ENCODE results near the gene FOXC2. TPM values are rescaled to one million over a fixed set of nuclear protein-coding genes. Genes with fewer than 3 reads are reported as not detected.

The FOXC2 gene
- total RNA-seq, 5 donors from 2014 or later (not counting 1 experiment from before 2014, with no cell fraction given): not detected

GRCh38 chr16:86537486-86537885 lies 29.1 kb upstream of the FOXC2 start:
- WGBS (ENCODE audit: insufficient coverage): 97% methylated on average over 4 of the region's 4 CpGs
- peaks cover 38% of the 10 kb centered on the region for H3K36me3 Mint-ChIP-seq
- H3K4me1 ChIP-seq (ENCODE audit: control insufficient read depth in 1 of 2, extremely low read depth in 1 of 2, insufficient read depth in 2 of 2, low read length in 2 of 2): no peaks in the 10 kb centered on the region
- no peak overlapping the region for H3K27ac Mint-ChIP-seq
- no peak overlapping the region for H3K4me3 ChIP-seq (ENCODE audit: control insufficient read depth in 1 of 2, extremely low read depth in 1 of 2, low read length in 1 of 2)
- H3K27me3 ChIP-seq (replicated peaks in 1 of 2; ENCODE audit: control insufficient read depth in 2 of 2, extremely low read depth in 1 of 2, insufficient read depth in 2 of 2, low read length in 1 of 2): no peaks in the 10 kb centered on the region
- H3K4me1 Mint-ChIP-seq: no peaks in the 10 kb centered on the region
- POLR2A ChIA-PET: no interaction called here
- peaks cover 18 to 55% of the 10 kb centered on the region in 2 donors for H3K36me3 ChIP-seq (ENCODE audit: control insufficient read depth in 2 of 2, extremely low read depth in 1 of 2, insufficient read depth in 1 of 2, low read length in 1 of 2)
- H3K9me3 Mint-ChIP-seq: no peaks in the 10 kb centered on the region
- H3K9me3 ChIP-seq: no peaks in the 10 kb centered on the region
- CTCF ChIA-PET: no interaction called here
- DNase-seq: no peak
- no peak overlapping the region for H3K27ac ChIP-seq (ENCODE audit: low read length)
- no peak overlapping the region for H3K4me3 Mint-ChIP-seq
- no peaks in the 10 kb centered on the region for H3K27me3 Mint-ChIP-seq
- ATAC-seq (replicated peaks in 1 of 4): no peak

- H3K27ac ChIP-seq (ENCODE audit: low read length): no peak overlapping the region
- Mint-ChIP-seq H3K4me3 (no peak overlapping the region), H3K27ac (no peak overlapping the region), H3K4me1 (no peaks in the 10 kb centered on the region), H3K9me3 (no peaks in the 10 kb centered on the region), H3K27me3 (no peaks in the 10 kb centered on the region), H3K36me3 (peaks cover 46% of the 10 kb centered on the region)
- no peak overlapping the region for H3K4me3 ChIP-seq (ENCODE audit: control insufficient read depth in 1 of 2, extremely low read depth in 1 of 2, low read length in 1 of 2)
- no peaks in the 10 kb centered on the region for H3K9me3 ChIP-seq
- H3K36me3 ChIP-seq (ENCODE audit: control insufficient read depth in 2 of 2, extremely low read depth in 1 of 2, insufficient read depth in 1 of 2, low read length in 1 of 2): peaks cover 18 to 63% of the 10 kb centered on the region in 2 donors
- no peak for ATAC-seq (replicated peaks in 1 of 4)
- H3K27me3 ChIP-seq (replicated peaks in 1 of 2; ENCODE audit: control insufficient read depth in 2 of 2, extremely low read depth in 1 of 2, insufficient read depth in 2 of 2, low read length in 1 of 2): no peaks in the 10 kb centered on the region
- ChIA-PET POLR2A (no interaction called here), CTCF (no interaction called here)
- H3K4me1 ChIP-seq (ENCODE audit: control insufficient read depth in 1 of 2, extremely low read depth in 1 of 2, insufficient read depth in 2 of 2, low read length in 2 of 2): no peaks in the 10 kb centered on the region
- 92% methylated on average over 15 of the region's 17 CpGs for whole genome bisulfite sequencing (ENCODE audit: insufficient coverage)
- DNase-seq: no peak
Measured at GRCh38 chr16:86538196-86538780, 28.3 kb upstream of the FOXC2 start.

- H3K4me3 Mint-ChIP-seq: no peak overlapping the region
- ChIA-PET POLR2A (no interaction called here), CTCF (no interaction called here)
- Histone ChIP-seq H3K4me3 (ENCODE audit: control insufficient read depth in 1 of 2, extremely low read depth in 1 of 2, low read length in 1 of 2) (no peak overlapping the region), H3K9me3 (no peaks in the 10 kb centered on the region), H3K27me3 (replicated peaks in 1 of 2; ENCODE audit: control insufficient read depth in 2 of 2, extremely low read depth in 1 of 2, insufficient read depth in 2 of 2, low read length in 1 of 2) (no peaks in the 10 kb centered on the region), H3K27ac (ENCODE audit: low read length) (no peak overlapping the region), H3K4me1 (ENCODE audit: control insufficient read depth in 1 of 2, extremely low read depth in 1 of 2, insufficient read depth in 2 of 2, low read length in 2 of 2) (no peaks in the 10 kb centered on the region), H3K36me3 (ENCODE audit: control insufficient read depth in 2 of 2, extremely low read depth in 1 of 2, insufficient read depth in 1 of 2, low read length in 1 of 2) (peaks cover 32 to 74% of the 10 kb centered on the region in 2 donors)
- no peaks in the 10 kb centered on the region for H3K9me3 Mint-ChIP-seq
- 97% methylated on average over 5 of the region's 6 CpGs for WGBS (ENCODE audit: insufficient coverage)
- H3K27me3 Mint-ChIP-seq: no peaks in the 10 kb centered on the region
- ATAC-seq (replicated peaks in 1 of 4) (no peak), DNase-seq (no peak)
- H3K4me1 Mint-ChIP-seq: peaks cover 0 to 4% (median 0%) of the 10 kb centered on the region in 3 donors
- H3K36me3 Mint-ChIP-seq: peaks cover 68% of the 10 kb centered on the region
- no peak overlapping the region for H3K27ac Mint-ChIP-seq
Measured at GRCh38 chr16:86540894-86541293, 25.7 kb upstream of the FOXC2 start.

GRCh38 chr16:86541560-86541959 lies 25.1 kb upstream of the FOXC2 start:
- Mint-ChIP-seq H3K9me3 (no peaks in the 10 kb centered on the region), H3K4me3 (no peak overlapping the region), H3K4me1 (peaks cover 0 to 4% (median 0%) of the 10 kb centered on the region in 3 donors), H3K36me3 (peaks cover 75% of the 10 kb centered on the region), H3K27me3 (no peaks in the 10 kb centered on the region), H3K27ac (no peak overlapping the region)
- H3K4me1 ChIP-seq (ENCODE audit: control insufficient read depth in 1 of 2, extremely low read depth in 1 of 2, insufficient read depth in 2 of 2, low read length in 2 of 2): no peaks in the 10 kb centered on the region
- DNase-seq (no peak), ATAC-seq (replicated peaks in 1 of 4) (no peak)
- POLR2A ChIA-PET: no interaction called here
- H3K27ac ChIP-seq (ENCODE audit: low read length): no peak overlapping the region
- CTCF ChIA-PET: no interaction called here
- H3K9me3 ChIP-seq: no peaks in the 10 kb centered on the region
- peaks cover 33 to 78% of the 10 kb centered on the region in 2 donors for H3K36me3 ChIP-seq (ENCODE audit: control insufficient read depth in 2 of 2, extremely low read depth in 1 of 2, insufficient read depth in 1 of 2, low read length in 1 of 2)
- no peak overlapping the region for H3K4me3 ChIP-seq (ENCODE audit: control insufficient read depth in 1 of 2, extremely low read depth in 1 of 2, low read length in 1 of 2)
- no peaks in the 10 kb centered on the region for H3K27me3 ChIP-seq (replicated peaks in 1 of 2; ENCODE audit: control insufficient read depth in 2 of 2, extremely low read depth in 1 of 2, insufficient read depth in 2 of 2, low read length in 1 of 2)
- WGBS (ENCODE audit: insufficient coverage): 96% methylated on average over 5 of the region's 11 CpGs

- H3K27me3 Mint-ChIP-seq: no peaks in the 10 kb centered on the region
- no peak overlapping the region for H3K27ac Mint-ChIP-seq
- no peak overlapping the region for H3K4me3 Mint-ChIP-seq
- H3K4me1 Mint-ChIP-seq: peaks cover 0 to 4% (median 0%) of the 10 kb centered on the region in 3 donors
- DNase-seq (no peak), ATAC-seq (replicated peaks in 1 of 4) (no peak)
- H3K9me3 Mint-ChIP-seq: no peaks in the 10 kb centered on the region
- WGBS (ENCODE audit: insufficient coverage): 91% methylated on average over 11 of the region's 21 CpGs
- peaks cover 78% of the 10 kb centered on the region for H3K36me3 Mint-ChIP-seq
- H3K27me3 ChIP-seq (replicated peaks in 1 of 2; ENCODE audit: control insufficient read depth in 2 of 2, extremely low read depth in 1 of 2, insufficient read depth in 2 of 2, low read length in 1 of 2): no peaks in the 10 kb centered on the region
- no peaks in the 10 kb centered on the region for H3K4me1 ChIP-seq (ENCODE audit: control insufficient read depth in 1 of 2, extremely low read depth in 1 of 2, insufficient read depth in 2 of 2, low read length in 2 of 2)
- ChIA-PET CTCF (no interaction called here), POLR2A (no interaction called here)
- H3K36me3 ChIP-seq (ENCODE audit: control insufficient read depth in 2 of 2, extremely low read depth in 1 of 2, insufficient read depth in 1 of 2, low read length in 1 of 2): peaks cover 31 to 82% of the 10 kb centered on the region in 2 donors
- H3K27ac ChIP-seq (ENCODE audit: low read length): no peak overlapping the region
- H3K9me3 ChIP-seq: no peaks in the 10 kb centered on the region
- H3K4me3 ChIP-seq (ENCODE audit: control insufficient read depth in 1 of 2, extremely low read depth in 1 of 2, low read length in 1 of 2): no peak overlapping the region
Measured at GRCh38 chr16:86542756-86543750, 23.6 kb upstream of the FOXC2 start.

GRCh38 chr16:86545481-86545880 lies 21.1 kb upstream of the FOXC2 start:
- POLR2A ChIA-PET: no interaction called here
- H3K36me3 Mint-ChIP-seq: peaks cover 70% of the 10 kb centered on the region

More at GRCh38 chr16:86545481-86545880, 21.1 kb upstream of the FOXC2 start:
- H3K27ac Mint-ChIP-seq: no peak overlapping the region
- H3K9me3 ChIP-seq: no peaks in the 10 kb centered on the region
- H3K36me3 ChIP-seq (ENCODE audit: control insufficient read depth in 2 of 2, extremely low read depth in 1 of 2, insufficient read depth in 1 of 2, low read length in 1 of 2): peaks cover 21 to 69% of the 10 kb centered on the region in 2 donors
- 85% methylated on average over 10 of the region's 12 CpGs for WGBS (ENCODE audit: insufficient coverage)
- DNase-seq (no peak), ATAC-seq (replicated peaks in 1 of 4) (no peak)
- H3K4me1 Mint-ChIP-seq: peaks cover 0 to 4% (median 0%) of the 10 kb centered on the region in 3 donors
- H3K4me3 ChIP-seq (ENCODE audit: control insufficient read depth in 1 of 2, extremely low read depth in 1 of 2, low read length in 1 of 2): no peak overlapping the region
- CTCF ChIA-PET: no interaction called here
- H3K27me3 Mint-ChIP-seq: no peaks in the 10 kb centered on the region
- no peaks in the 10 kb centered on the region for H3K9me3 Mint-ChIP-seq
- no peaks in the 10 kb centered on the region for H3K4me1 ChIP-seq (ENCODE audit: control insufficient read depth in 1 of 2, extremely low read depth in 1 of 2, insufficient read depth in 2 of 2, low read length in 2 of 2)
- H3K27ac ChIP-seq (ENCODE audit: low read length): no peak overlapping the region
- no peaks in the 10 kb centered on the region for H3K27me3 ChIP-seq (replicated peaks in 1 of 2; ENCODE audit: control insufficient read depth in 2 of 2, extremely low read depth in 1 of 2, insufficient read depth in 2 of 2, low read length in 1 of 2)
- no peak overlapping the region for H3K4me3 Mint-ChIP-seq
